Loucy (cell line): ENCODE measurements around the gene PHOSPHO1.

ENCODE experiments used
- CTCF ChIP-seq: fragments of 200-600 bp; sonication (generic); conservative IDR thresholded peaks from 2 replicates; pipeline ENCODE4 v1.5.1; 2014; ENCODE audit warnings: mild to moderate bottlenecking, antibody characterized with exemption, low read length
- EZH2phosphoT487 ChIP-seq: fragments of 200-600 bp; IDR thresholded peaks from 2 replicates; pipeline ENCODE4 v1.6.1; 2018; ENCODE audit warnings: antibody characterized with exemption, mild to moderate bottlenecking, moderate library complexity, borderline replicate concordance

- TF ChIP-seq CTCF, result no peak
- TF ChIP-seq EZH2phosphoT487, result no peak
Measured at GRCh38 chr17:49180998-49181635, 49.5 kb downstream of the PHOSPHO1 start.
